ENCODE results near the gene NRF1.

The NRF1 gene

DNA sequence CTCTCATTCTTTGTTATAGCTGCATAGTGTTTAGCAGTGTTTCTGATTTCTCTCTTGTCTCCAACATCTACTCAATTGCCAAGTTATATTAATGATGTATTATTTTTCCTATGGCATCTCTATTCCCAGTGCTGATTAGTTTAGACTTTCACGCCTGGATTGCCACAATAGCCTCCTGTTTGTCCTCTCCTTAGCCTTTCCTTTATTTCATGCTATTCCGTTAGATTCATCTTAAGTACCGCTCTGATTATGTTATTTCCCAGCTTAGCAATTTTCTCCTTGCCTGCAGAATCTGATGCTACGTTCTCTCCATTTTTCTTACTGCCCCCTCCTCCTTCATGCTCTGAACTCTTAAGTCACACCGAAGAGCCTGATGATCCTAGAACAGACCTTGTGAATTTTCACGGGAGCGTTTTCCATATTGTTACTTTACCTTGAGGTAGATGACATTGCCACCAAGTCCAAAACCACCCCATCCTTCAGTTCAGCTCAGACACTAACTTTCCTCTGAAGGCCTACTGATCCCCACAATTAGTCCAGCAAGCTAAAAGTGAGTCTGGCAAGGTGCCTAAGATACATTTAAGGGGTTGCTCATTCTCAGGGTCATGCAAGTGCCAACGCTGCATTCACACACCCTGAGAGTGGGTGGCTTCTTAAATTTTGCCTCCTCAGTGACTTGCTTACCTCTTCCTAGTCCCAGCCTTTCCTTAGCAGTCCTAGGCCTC, 6.6 kb upstream of the NRF1 start:
- no peak for TF ChIP-seq Cebpa-rat (IDR thresholded peaks at IDR 0.05)
- Histone ChIP-seq H3K27me3 (no peaks in the 10 kb centered on the region), H4K20me1 (peaks cover 0 to 8% (median 0%) of the 10 kb centered on the region in 11 experiments; a peak in 4 of 22 replicates), H3K27ac (no peak overlapping the region), H3K9ac (no peak overlapping the region), H3K4me3 (no peak overlapping the region), H3K4me1 (peaks cover 15 to 49% (median 25%) of the 10 kb centered on the region in 10 experiments), H3K9me3 (replicated peaks in 1 of 11) (0 out of 22 replicates have a peak, but pooled peaks cover 0 to 3% (median 0%) of the 10 kb centered on the region in 11 experiments), H3K4me2 (no peak overlapping the region), H3K36me3 (peaks cover 13 to 24% (median 20%) of the 10 kb centered on the region in 11 experiments; a peak in 21 of 22 replicates)

DNA sequence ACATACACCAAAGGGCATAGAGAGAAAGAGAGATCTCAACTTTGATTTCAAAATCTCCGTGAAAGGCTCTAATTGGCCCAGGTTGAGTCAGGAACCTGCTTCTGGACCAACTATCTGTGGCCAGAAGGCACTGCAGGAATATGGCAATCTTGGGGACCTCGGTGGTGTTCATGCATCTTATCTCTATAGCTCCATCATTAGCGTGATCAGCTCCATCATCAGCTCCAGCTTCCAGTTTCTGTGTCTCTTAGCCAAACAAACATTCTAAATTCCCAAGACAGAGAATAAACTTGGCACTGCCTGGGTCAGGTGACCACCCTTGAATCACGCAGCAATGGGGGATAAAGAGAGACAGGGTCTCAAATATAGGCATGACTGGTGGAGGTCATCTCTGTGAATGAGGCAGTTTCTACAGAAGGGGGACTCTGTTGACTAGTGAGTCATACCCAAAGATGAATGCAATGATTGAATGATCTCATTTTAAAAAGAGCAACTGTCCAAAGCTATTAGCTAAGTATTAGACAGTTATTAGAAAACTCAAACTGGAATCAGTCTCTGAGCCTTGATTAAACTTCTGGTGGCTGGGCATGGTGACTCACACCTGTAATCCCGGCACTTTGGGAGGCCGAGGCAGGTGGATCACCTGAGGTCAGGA, 5.4 kb upstream of the NRF1 start:
- peaks cover 25 to 58% (median 35%) of the 10 kb centered on the region in 10 experiments for H3K4me1 ChIP-seq
- H3K9ac ChIP-seq, result 0 out of 22 replicates have a peak overlapping the region, but pooled peaks of 1 of the 11 experiments have one; percentile 30
- H4K20me1 ChIP-seq, result peaks cover 0 to 8% (median 0%) of the 10 kb centered on the region in 11 experiments; a peak in 4 of 22 replicates
- H3K27ac ChIP-seq, result peak overlapping the region in 7 of 11 experiments; percentile 9 to 66 (median 35); a peak in 10 of 22 replicates
- no peaks in the 10 kb centered on the region for H3K27me3 ChIP-seq
- peaks cover 13 to 27% (median 23%) of the 10 kb centered on the region in 11 experiments; a peak in 21 of 22 replicates for H3K36me3 ChIP-seq
- no peak overlapping the region for H3K4me3 ChIP-seq
- 0 out of 22 replicates have a peak, but pooled peaks cover 0 to 3% (median 0%) of the 10 kb centered on the region in 11 experiments for H3K9me3 ChIP-seq (replicated peaks in 1 of 11)
- TF ChIP-seq Cebpa-rat (IDR thresholded peaks at IDR 0.05), result no peak
- H3K4me2 ChIP-seq, result peak overlapping the region; percentile 30 to 70 (median 47); a peak in 20 of 22 replicates

DNA sequence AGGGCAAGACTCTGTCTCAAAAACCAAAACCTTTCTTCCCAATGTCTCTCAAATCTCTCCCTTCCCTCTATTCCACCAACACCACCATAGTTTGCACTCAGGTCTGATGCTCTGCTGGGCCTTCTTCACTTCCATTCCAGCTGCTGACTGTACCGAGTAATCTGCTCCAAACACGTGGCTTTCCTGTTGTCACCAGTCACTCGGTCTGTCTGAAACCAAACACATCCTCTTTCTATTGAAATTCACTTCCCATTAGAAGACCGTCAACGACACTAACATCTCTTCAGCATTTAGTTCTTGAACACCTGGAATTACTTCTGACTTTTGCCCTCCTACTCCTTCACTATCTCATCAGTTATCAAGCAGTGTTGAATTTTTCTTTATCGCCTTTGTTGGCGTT, 4.7 kb upstream of the NRF1 start:
- 0 out of 22 replicates have a peak, but pooled peaks cover 0 to 3% (median 0%) of the 10 kb centered on the region in 11 experiments for H3K9me3 ChIP-seq (replicated peaks in 1 of 11)
- no peaks in the 10 kb centered on the region for H3K27me3 ChIP-seq
- peaks cover 0 to 8% (median 0%) of the 10 kb centered on the region in 11 experiments; a peak in 6 of 22 replicates for H4K20me1 ChIP-seq
- peak overlapping the region; percentile 30 to 70 (median 47); a peak in 21 of 22 replicates for H3K4me2 ChIP-seq
- H3K4me3 ChIP-seq, result no peak overlapping the region
- peaks cover 25 to 58% (median 35%) of the 10 kb centered on the region in 10 experiments for H3K4me1 ChIP-seq
- TF ChIP-seq Cebpa-rat (IDR thresholded peaks at IDR 0.05), result no peak
- 0 out of 22 replicates have a peak overlapping the region, but pooled peaks of 1 of the 11 experiments have one; percentile 30 for H3K9ac ChIP-seq
- peak overlapping the region in 10 of 11 experiments; percentile 9 to 66 (median 40); a peak in 16 of 22 replicates for H3K27ac ChIP-seq
- H3K36me3 ChIP-seq, result peaks cover 13 to 27% (median 23%) of the 10 kb centered on the region in 11 experiments; a peak in 21 of 22 replicates

DNA sequence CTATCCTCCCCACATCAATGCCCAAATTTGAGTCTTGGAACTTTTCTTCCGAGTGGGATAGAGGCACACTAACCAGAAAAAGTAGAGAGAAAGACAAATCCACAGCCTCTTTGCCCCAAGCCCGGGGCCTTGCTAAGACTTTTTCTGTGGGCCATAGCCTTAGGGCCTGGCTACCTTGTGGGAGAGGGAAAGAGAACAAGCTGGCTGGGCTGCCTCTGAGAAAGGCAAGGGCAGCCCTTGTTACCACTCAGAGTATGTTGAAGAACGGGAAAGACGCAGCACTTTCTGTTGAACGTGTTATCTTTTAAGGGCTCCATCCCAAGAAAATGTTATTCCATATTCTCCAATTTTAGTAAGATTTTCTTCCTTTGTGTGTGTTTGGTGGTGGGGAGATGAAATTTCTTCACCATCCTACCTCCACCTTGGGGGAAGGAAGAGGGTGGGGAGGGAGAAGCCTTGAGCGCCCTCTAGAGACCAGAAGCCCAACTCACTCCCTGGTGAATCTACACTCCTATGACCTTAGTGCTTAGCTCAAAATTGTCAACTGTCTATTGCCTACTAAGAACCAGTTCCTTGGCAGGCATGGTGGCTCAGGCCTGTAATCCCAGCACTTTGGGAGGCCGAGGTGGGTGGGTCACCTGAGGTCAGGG, 3.9 kb upstream of the NRF1 start:
- H4K20me1 ChIP-seq, result peaks cover 3 to 8% (median 5%) of the 10 kb centered on the region in 11 experiments; a peak in 15 of 22 replicates
- no peaks in the 10 kb centered on the region for H3K27me3 ChIP-seq
- no peak overlapping the region for H3K9ac ChIP-seq
- TF ChIP-seq Cebpa-rat (IDR thresholded peaks at IDR 0.05), result no peak
- H3K4me3 ChIP-seq, result no peak overlapping the region
- peak overlapping the region; percentile 30 to 70 (median 47) for H3K4me2 ChIP-seq
- peak overlapping the region in 9 of 11 experiments; percentile 19 to 66 (median 37); a peak in 17 of 22 replicates for H3K27ac ChIP-seq
- H3K4me1 ChIP-seq, result peaks cover 25 to 58% (median 35%) of the 10 kb centered on the region in 10 experiments
- peaks cover 13 to 27% (median 23%) of the 10 kb centered on the region in 11 experiments; a peak in 21 of 22 replicates for H3K36me3 ChIP-seq
- H3K9me3 ChIP-seq (replicated peaks in 1 of 11), result 0 out of 22 replicates have a peak, but pooled peaks cover 0 to 3% (median 0%) of the 10 kb centered on the region in 11 experiments

DNA sequence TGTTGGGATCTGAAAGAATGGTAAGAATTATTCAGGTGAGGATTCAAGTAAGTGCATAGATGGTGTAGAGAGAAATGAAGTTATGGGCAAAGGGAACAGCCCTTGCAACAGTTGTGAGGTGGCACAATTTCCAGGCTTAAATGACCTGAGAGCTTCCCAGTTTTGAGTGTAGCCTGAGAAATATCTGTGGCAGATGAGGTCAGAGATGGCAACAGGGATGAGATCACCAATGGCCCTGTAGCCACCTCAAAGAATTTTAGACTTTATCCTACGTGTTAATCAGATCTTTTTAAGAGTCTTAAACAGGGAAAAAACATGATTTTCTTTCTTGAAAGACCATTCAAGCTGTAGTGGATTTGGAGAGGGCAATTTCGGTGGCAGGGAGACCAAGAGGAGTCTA, 1.9 kb upstream of the NRF1 start:
- Histone ChIP-seq H3K9ac (peak overlapping the region in 1 of 11 experiments; percentile 97; a peak in 1 of 22 replicates), H3K9me3 (replicated peaks in 1 of 11) (0 out of 22 replicates have a peak, but pooled peaks cover 0 to 3% (median 0%) of the 10 kb centered on the region in 11 experiments), H3K4me1 (peaks cover 44 to 77% (median 54%) of the 10 kb centered on the region in 10 experiments), H3K36me3 (peaks cover 13 to 27% (median 23%) of the 10 kb centered on the region in 11 experiments; a peak in 21 of 22 replicates), H3K27ac (peak overlapping the region in 2 of 11 experiments; percentile 95 to 99; a peak in 1 of 22 replicates), H3K27me3 (no peaks in the 10 kb centered on the region), H3K4me3 (peak overlapping the region in 3 of 10 experiments; percentile 77 to 90 (median 88); a peak in 3 of 20 replicates), H3K4me2 (peak overlapping the region; percentile 83 to 96 (median 90); a peak in 19 of 22 replicates), H4K20me1 (peaks cover 19 to 29% (median 24%) of the 10 kb centered on the region in 11 experiments; a peak in 18 of 22 replicates)
- no peak for TF ChIP-seq Cebpa-rat (IDR thresholded peaks at IDR 0.05)

DNA sequence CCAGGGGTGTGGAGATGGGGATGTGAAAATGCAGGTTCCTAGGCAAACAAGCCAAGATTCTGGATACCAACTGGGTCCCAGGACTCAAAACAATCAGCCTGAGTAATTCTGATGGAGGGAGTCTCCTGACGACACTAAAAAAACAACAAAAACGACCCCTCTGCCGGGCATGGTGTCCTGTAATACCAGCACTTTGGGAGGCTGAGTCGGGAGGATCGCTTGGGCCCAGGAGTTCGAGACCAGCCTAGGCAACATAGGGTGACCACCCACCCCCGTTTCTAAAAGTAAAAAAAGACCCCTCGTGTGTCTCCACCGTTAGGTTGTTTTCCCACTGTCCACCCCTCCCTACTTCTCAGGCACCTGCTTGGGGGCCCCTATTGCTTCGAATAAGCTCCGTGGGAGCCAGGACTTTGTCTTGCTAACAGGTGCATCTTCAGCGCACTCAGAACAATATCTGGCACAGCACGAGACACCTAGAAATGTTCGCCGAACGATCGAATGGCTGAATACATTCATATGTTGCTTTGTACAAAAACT, 743 bp upstream of the NRF1 start:
- Histone ChIP-seq H3K4me3 (peak overlapping the region; percentile 76 to 90 (median 83)), H3K4me2 (peak overlapping the region; percentile 83 to 96 (median 90)), H3K4me1 (peaks cover 55 to 79% (median 65%) of the 10 kb centered on the region in 10 experiments), H3K9me3 (replicated peaks in 1 of 11) (0 out of 22 replicates have a peak, but pooled peaks cover 0 to 3% (median 0%) of the 10 kb centered on the region in 11 experiments), H3K36me3 (peaks cover 13 to 27% (median 23%) of the 10 kb centered on the region in 11 experiments; a peak in 21 of 22 replicates), H3K9ac (peak overlapping the region; percentile 96 to 99 (median 98)), H3K27me3 (no peaks in the 10 kb centered on the region), H4K20me1 (peaks cover 23 to 40% (median 34%) of the 10 kb centered on the region in 11 experiments; a peak in 18 of 22 replicates), H3K27ac (peak overlapping the region; percentile 95 to 99 (median 98))
- TF ChIP-seq Cebpa-rat (IDR thresholded peaks at IDR 0.05), result no peak

DNA sequence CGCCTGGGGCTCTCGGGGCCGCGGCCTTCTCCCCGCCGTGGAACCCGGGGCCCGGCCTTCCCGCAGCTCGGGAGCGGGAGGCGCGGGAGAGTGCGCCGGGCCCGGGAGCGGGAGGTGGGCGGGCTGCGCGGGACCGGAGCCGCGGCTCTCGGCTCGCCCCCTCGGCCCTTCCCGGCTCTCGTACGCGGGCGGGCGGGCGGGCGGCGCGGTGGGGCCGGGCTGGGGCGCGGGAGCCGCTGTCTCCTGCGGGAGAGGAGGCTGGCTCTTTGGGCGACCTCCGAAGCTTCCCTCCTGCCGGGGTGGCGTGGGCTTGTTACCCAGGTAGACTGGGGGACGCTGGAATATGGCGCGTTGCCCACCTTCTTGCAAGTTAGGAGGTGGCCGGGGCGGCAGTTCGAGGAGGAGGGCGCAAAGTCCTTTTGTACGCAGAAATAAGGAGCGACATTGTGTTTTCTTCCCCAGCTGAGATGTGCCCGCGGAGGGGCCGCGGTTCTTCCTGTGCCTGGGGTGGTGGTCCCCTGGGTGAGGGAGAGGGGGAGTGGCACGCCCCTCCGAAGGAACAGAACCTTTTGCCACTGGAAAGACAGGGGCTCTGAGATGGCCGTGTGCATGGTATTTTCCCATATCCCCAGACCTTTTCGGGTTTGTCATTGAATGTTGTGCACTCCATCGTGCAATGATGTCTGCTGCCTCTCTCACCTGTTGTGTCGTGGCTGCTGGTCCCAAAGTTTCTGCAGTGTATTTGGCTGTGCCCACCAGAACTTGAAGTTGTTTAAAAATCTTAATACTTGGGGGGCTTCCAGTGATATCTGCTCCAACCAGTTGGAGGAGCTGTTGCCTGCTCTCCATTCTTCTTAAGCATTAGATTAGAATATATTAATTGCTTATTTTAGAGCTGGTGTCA, 844 bp downstream of the NRF1 start:
- peaks cover 52 to 79% (median 69%) of the 10 kb centered on the region in 10 experiments for H3K4me1 ChIP-seq

More for the DNA sequence above, 844 bp downstream of the NRF1 start:
- H3K9ac ChIP-seq, result peak overlapping the region; percentile 96 to 99 (median 98)
- H3K4me3 ChIP-seq, result peak overlapping the region; percentile 76 to 90 (median 83)
- 0 out of 22 replicates have a peak, but pooled peaks cover 0 to 3% (median 0%) of the 10 kb centered on the region in 11 experiments for H3K9me3 ChIP-seq (replicated peaks in 1 of 11)
- H3K27me3 ChIP-seq, result no peaks in the 10 kb centered on the region
- H4K20me1 ChIP-seq, result peaks cover 30 to 56% (median 43%) of the 10 kb centered on the region in 11 experiments; a peak in 18 of 22 replicates
- peak overlapping the region; percentile 95 to 99 (median 98) for H3K27ac ChIP-seq
- TF ChIP-seq Cebpa-rat (IDR thresholded peaks at IDR 0.05), result no peak
- H3K36me3 ChIP-seq, result peaks cover 13 to 31% (median 20%) of the 10 kb centered on the region in 11 experiments; a peak in 21 of 22 replicates
- peak overlapping the region; percentile 86 to 98 (median 95) for H3K4me2 ChIP-seq

Data from BLaER1 treated with 17β-estradiol and CSF1 and Interleukin-3, amounts not matched to agents 10 nM and 100 nM (cell line).